ENCODE results near the gene GPS1. TPM values are rescaled to one million over a fixed set of nuclear protein-coding genes. Genes with fewer than 3 reads are reported as not detected.
A peak's percentile ranks its signal among the peaks of the same experiment; 100 is the strongest.

Gene GPS1
- total RNA-seq (2013; cell fraction: nucleolus; rRNA removed) = 41.6 and 44.7 TPM in 2 replicates
- total RNA-seq (2014; rRNA removed) (110 and 131 TPM in 2 replicates), total RNA-seq (2014; rRNA removed; fragmentation: Illumina TruSeq; extraction: Trizol) (35.1 and 37.1 TPM in 2 replicates), total RNA-seq (2021) (113 and 122 TPM in 2 replicates), polyA plus RNA-seq (2011; rRNA removed) (14.3 and 53.3 TPM in 2 replicates), polyA plus RNA-seq (2014; fragmentation: Illumina TruSeq; extraction: Trizol) (7.5 and 32.8 TPM in 2 replicates), polyA plus RNA-seq (2014; fragmentation: Nextera tagmentation; extraction: Ambion mirVana) (10 to 100 TPM in 1 of 2 experiments, 1 to 10 TPM in 1; 2.2 to 11.5 TPM), polyA plus RNA-seq (2014; rRNA removed) (102 and 119 TPM in 2 replicates), polyA plus RNA-seq (2016; fragmentation: Nextera tagmentation; extraction: Ambion mirVana) (100 to 1,000 TPM; 119 to 146 TPM), polyA minus RNA-seq (2011; rRNA and poly(A)+ RNA removed) (50.1 and 72.3 TPM in 2 replicates), Bru-seq, nascent RNA (percentile 56 among the genes with signal in this experiment), BruChase-seq, experiment 1, labeled RNA remaining after a 6-hour chase (percentile 76 among the genes with signal in this experiment), BruChase-seq, experiment 2, labeled RNA remaining after a 2-hour chase (percentile 66 among the genes with signal in this experiment)
- 21.3 TPM for polyA plus RNA-seq (2011; ENCODE audit: low read depth)
- polyA plus RNA-seq (2011; cell fraction: cytosol; rRNA removed) = 65.9 and 98.5 TPM in 2 replicates
- 198 and 262 TPM in 2 replicates for polyA plus RNA-seq (2011; cell fraction: nucleus; rRNA removed)
- polyA plus RNA-seq (2012) = 41.2 and 44.0 TPM in 2 replicates
- polyA minus RNA-seq (2011; cell fraction: cytosol; rRNA and poly(A)+ RNA removed) = 44.1 and 45.0 TPM in 2 replicates
- polyA minus RNA-seq (2011; cell fraction: nucleus; rRNA and poly(A)+ RNA removed) = 42.7 and 84.3 TPM in 2 replicates
- long read RNA-seq, experiment 1, transcript GPS1-208 (13 exons, 1,874 nt) = major isoform, 81 of 158 reads
- long read RNA-seq, experiment 1, transcript GPS1-228 (13 exons, 1,825 nt) = minor isoform, 5 of 158 reads
- long read RNA-seq, experiment 1, transcript GPS1-201 (13 exons, 1,842 nt) = minor isoform, 21 of 158 reads
- long read RNA-seq, experiment 1, transcript GPS1-226 (13 exons, 1,839 nt) = minor isoform, 17 of 158 reads
- long read RNA-seq, experiment 1, partial matches to known transcripts = 12 of 158 reads
- long read RNA-seq, experiment 1, other reads (novel, unspliced or antisense) = 19 of 158 reads
- long read RNA-seq, experiment 2, transcript GPS1-226 (13 exons, 1,839 nt) = minor isoform, 5 of 34 reads
- long read RNA-seq, experiment 2, transcript GPS1-208 (13 exons, 1,874 nt) = major isoform, 16 of 34 reads
- long read RNA-seq, experiment 2, partial matches to known transcripts = 3 of 34 reads
- long read RNA-seq, experiment 2, other reads (novel, unspliced or antisense) = 3 of 34 reads

- POLR2A ChIA-PET = no interaction called here
- Histone ChIP-seq H3K9ac (ENCODE audit: control insufficient read depth, insufficient read depth, low read length) (peak within 1 kb of the TSS; percentile 80), H3K4me2 (ENCODE audit: control insufficient read depth, insufficient read depth) (peak within 1 kb of the TSS; percentile 90), H3K79me2 (ENCODE audit: control insufficient read depth, insufficient read depth, low read length) (peaks cover 14% of the 10 kb centered on the region), H3K4me3 (peak within 1 kb of the TSS; percentile 83), H3K4me1 (ENCODE audit: control insufficient read depth, insufficient read depth, low read length) (peaks cover 4% of the 10 kb centered on the region), H4K20me1 (ENCODE audit: control insufficient read depth, insufficient read depth) (no peaks in the 10 kb centered on the region), H3K27me3 (replicated peaks in 1 of 2; ENCODE audit: control insufficient read depth in 2 of 2, insufficient read depth in 2 of 2, low read length in 1 of 2) (no peaks in the 10 kb centered on the region), H2AFZ (ENCODE audit: control insufficient read depth, low read depth, low read length) (peak within 1 kb of the TSS; percentile 47), H3K36me3 (ENCODE audit: control insufficient read depth in 2 of 2, insufficient read depth in 2 of 2, low read length in 1 of 2) (peaks cover 0 to 14% of the 10 kb centered on the region in 2 experiments), H3K27ac (ENCODE audit: control insufficient read depth, insufficient read depth) (peak within 1 kb of the TSS; percentile 52), H3K9me3 (replicated peaks; ENCODE audit: control insufficient read depth, insufficient read depth, low read length) (no peaks in the 10 kb centered on the region)
- FAIRE-seq (no peak), ATAC-seq (peak; percentile 94), DNase-seq (ENCODE audit: low read depth, low spot score) (no peak)
- SMC1A ChIA-PET (ENCODE audit: uncharacterized antibody, unreplicated experiment) = interaction anchor here (0.7 to 1.2 kb wide), 2 partner anchors 21 to 29 kb away, joined by 3 to 4 read pairs; partner anchors contain the start of genes CENPX and LRRC45
- in situ Hi-C loops (cut with MboI) = no loop called here
- WGBS (ENCODE audit: insufficient coverage, insufficient replicate concordance, low lambda C conversion rate, missing lambda C conversion rate) = 4% methylated on average over 32 of the region's 94 CpGs
- TSS peak; percentile 72 for BruUV-seq (replicated peaks)
- CTCF ChIA-PET = interaction anchor here (0.6 to 1.2 kb wide), 2 partner anchors 14 to 16 kb away, joined by 3 to 4 read pairs; partner anchors contain the start of gene DCXR
- intact Hi-C loops (cut with micrococcal nuclease; ENCODE audit: unreplicated experiment) = loop anchor here (5.0 kb wide), 1 partner anchor 45 kb away; the partner anchor contains the start of gene FASN
- RAD21 ChIA-PET (ENCODE audit: unreplicated experiment) = interaction anchor here (1.0 kb wide), 1 partner anchor 54 kb away, joined by 3 read pairs; no protein-coding TSS in a partner anchor
- TF ChIP-seq NFYA (IDR thresholded peaks at IDR 0.05; ENCODE audit: borderline replicate concordance, low read depth, low read length) = no peak
- 0 out of 2 replicates have a peak, but pooled peaks have one; percentile 39 for TF ChIP-seq YY1 (IDR thresholded peaks at IDR 0.05; ENCODE audit: low read depth, low read length)
- no peak for TF ChIP-seq NFIC (IDR thresholded peaks at IDR 0.05; ENCODE audit: low read depth, low read length)
- TF ChIP-seq TCF12 (IDR thresholded peaks at IDR 0.05; ENCODE audit: low read depth, low read length) = no peak
- peak; percentile 24; the same call in 1 of the 2 replicates for TF ChIP-seq TAF1 (IDR thresholded peaks at IDR 0.05; ENCODE audit: borderline replicate concordance, low read depth, low read length)
- peak; percentile 78 for TF ChIP-seq IKZF1 (conservative IDR thresholded peaks at IDR 0.05)
- TF ChIP-seq CREM (IDR thresholded peaks at IDR 0.05; ENCODE audit: low read depth) = peak; percentile 39; the same call in 1 of the 2 replicates
- peak; percentile 22; the same call in 1 of the 2 replicates for TF ChIP-seq SREBF1 (IDR thresholded peaks at IDR 0.05; ENCODE audit: low read length)
- TF ChIP-seq KAT2A (conservative IDR thresholded peaks at IDR 0.05; ENCODE audit: control insufficient read depth, low read depth, low read length) = no peak
- TF ChIP-seq NBN (IDR thresholded peaks at IDR 0.05) = no peak
- TF ChIP-seq, protein P1, sequence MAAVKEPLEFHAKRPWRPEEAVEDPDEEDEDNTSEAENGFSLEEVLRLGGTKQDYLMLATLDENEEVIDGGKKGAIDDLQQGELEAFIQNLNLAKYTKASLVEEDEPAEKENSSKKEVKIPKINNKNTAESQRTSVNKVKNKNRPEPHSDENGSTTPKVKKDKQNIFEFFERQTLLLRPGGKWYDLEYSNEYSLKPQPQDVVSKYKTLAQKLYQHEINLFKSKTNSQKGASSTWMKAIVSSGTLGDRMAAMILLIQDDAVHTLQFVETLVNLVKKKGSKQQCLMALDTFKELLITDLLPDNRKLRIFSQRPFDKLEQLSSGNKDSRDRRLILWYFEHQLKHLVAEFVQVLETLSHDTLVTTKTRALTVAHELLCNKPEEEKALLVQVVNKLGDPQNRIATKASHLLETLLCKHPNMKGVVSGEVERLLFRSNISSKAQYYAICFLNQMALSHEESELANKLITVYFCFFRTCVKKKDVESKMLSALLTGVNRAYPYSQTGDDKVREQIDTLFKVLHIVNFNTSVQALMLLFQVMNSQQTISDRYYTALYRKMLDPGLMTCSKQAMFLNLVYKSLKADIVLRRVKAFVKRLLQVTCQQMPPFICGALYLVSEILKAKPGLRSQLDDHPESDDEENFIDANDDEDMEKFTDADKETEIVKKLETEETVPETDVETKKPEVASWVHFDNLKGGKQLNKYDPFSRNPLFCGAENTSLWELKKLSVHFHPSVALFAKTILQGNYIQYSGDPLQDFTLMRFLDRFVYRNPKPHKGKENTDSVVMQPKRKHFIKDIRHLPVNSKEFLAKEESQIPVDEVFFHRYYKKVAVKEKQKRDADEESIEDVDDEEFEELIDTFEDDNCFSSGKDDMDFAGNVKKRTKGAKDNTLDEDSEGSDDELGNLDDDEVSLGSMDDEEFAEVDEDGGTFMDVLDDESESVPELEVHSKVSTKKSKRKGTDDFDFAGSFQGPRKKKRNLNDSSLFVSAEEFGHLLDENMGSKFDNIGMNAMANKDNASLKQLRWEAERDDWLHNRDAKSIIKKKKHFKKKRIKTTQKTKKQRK (IDR thresholded peaks at IDR 0.05; ENCODE audit: low read depth, low read length) = no peak
- peak; percentile 58 for TF ChIP-seq NR2F1 (conservative IDR thresholded peaks at IDR 0.05)
- TF ChIP-seq MAX (IDR thresholded peaks at IDR 0.05; ENCODE audit: low read depth, low read length) = 0 out of 2 replicates have a peak, but pooled peaks have one; percentile 43
- TF ChIP-seq RB1 (IDR thresholded peaks at IDR 0.05; ENCODE audit: borderline replicate concordance) = peak; percentile 72; the same call in 1 of the 2 replicates
- peak; percentile 98 for TF ChIP-seq NR2C1 (IDR thresholded peaks at IDR 0.05)
Observed at GRCh38 chr17:82051776-82052637, at the start of gene GPS1, which contains the start of gene RFNG. Gene GPS1 (plus strand): TSS chr17:82051898. CDS start chr17:82051932, 34 bp downstream. Gene RFNG (minus strand): TSS chr17:82051811. CDS start chr17:82051766, 45 bp downstream.
